HUDEP-2 (cell line): ENCODE data around the gene MPZL3.

Source experiments
- DNase-seq, 76 experiments: peaks; one replicate each; lab custom pipeline; 2025; ENCODE audit not compliant: unreplicated experiment in 76 of 76; lab: John Stamatoyannopoulos, UW

MPZL3 gene

GRCh38 chr11:118233850-118234249 is 18.3 kb downstream of the MPZL3 start:
- no peak for DNase-seq

DNA sequence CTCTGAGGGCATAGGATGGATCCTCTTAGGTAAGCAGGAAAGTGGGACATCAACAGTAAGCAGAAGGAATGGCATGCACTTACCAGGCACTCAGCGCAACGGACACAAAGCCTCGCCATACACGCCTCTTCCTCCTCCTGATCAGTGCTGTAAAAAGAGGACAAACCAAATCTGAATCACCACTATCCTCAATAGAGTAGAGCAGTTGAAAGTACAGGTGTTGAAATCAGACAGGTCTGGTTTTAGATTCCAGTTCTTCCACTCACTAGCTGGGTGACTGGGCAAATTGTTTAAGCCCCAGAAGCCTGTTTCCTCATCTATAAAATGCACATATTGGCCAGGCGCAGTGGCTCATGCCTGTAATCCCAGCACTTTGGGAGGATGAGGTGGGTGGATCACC is 18.8 kb downstream of the MPZL3 start:
- DNase-seq: no peak

GRCh38 chr11:118232659-118233058 is 19.5 kb downstream of the MPZL3 start:
- DNase-seq: no peak

- no peak for DNase-seq
Measured at GRCh38 chr11:118231461-118231860, 20.7 kb downstream of the MPZL3 start.

DNA sequence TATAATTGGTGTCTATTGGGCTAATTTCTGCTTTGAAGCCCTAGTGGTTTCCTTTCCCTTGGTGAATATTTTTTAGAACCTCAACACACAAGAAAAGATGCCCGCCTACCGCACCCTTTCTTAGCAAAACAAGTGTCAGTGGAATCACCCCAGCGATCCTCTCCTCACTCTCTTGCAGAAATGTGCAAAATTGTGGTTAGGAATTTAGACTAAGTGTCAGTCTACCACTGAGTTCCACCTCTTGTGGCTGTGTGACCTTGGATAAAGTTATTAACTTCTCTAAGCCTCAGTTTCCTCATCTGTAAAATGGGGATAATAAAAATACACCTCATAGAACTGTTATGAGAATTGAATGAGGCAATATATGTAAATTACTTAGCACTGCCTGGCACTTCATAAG is 22.1 kb downstream of the MPZL3 start:
- no peak for DNase-seq

GRCh38 chr11:118229274-118229847 is 22.8 kb downstream of the MPZL3 start:
- DNase-seq: no peak

GRCh38 chr11:118227865-118228785 is 24.0 kb downstream of the MPZL3 start:
- no peak for DNase-seq

GRCh38 chr11:118226781-118227180 is 25.4 kb downstream of the MPZL3 start:
- no peak for DNase-seq

DNA sequence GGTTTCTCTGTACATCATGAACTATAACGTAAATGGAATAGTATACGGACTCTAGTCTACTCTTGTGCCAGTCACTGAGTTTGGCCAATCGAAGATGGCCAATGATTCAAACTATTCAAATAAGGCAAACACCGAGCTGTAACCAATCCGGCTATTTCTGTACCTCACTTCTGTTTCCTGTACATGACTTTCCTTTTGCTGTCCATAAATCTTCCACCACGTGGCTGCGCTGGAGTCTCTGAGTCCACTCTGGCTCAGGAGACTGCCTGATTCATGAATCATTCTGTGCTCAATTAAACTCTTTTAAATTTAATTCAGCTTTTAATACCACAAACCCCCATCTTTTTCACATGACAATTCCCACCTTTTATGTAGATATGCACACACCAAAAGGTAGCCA is 25.9 kb downstream of the MPZL3 start:
- peak in 1 of 76 experiments; percentile 4 for DNase-seq

- DNase-seq: no peak
Measured at GRCh38 chr11:118224511-118225188, 27.5 kb downstream of the MPZL3 start, which contains the start of gene JAML. JAML (minus strand) TSS chr11:118225011; CDS start chr11:118214866, 10,145 bp downstream.

DNA sequence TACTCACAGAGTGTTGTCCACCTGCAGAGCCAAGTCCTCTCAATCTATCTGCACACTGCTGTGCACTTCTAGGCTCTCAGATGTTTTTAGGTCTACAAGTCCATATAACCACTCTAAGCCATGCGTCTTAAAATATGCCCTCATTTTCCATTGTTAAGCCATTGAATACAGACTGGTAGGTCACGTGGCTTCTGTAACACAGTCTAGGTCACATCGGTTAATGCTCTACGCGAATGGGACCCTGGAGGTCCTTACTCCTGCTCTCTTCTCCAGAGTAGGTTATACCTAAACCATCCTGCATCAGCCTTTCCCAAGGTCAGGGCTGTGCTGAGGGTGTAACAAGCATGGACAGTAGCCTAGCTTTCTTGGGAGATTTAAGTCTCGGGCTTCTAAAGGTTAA is 28.2 kb downstream of the MPZL3 start:
- no peak for DNase-seq

- no peak for DNase-seq
Measured at GRCh38 chr11:118223570-118223969, 28.6 kb downstream of the MPZL3 start.

- no peak for DNase-seq
Measured at GRCh38 chr11:118222437-118222836, 29.7 kb downstream of the MPZL3 start.

GRCh38 chr11:118221419-118221818 is 30.7 kb downstream of the MPZL3 start:
- no peak for DNase-seq

DNA sequence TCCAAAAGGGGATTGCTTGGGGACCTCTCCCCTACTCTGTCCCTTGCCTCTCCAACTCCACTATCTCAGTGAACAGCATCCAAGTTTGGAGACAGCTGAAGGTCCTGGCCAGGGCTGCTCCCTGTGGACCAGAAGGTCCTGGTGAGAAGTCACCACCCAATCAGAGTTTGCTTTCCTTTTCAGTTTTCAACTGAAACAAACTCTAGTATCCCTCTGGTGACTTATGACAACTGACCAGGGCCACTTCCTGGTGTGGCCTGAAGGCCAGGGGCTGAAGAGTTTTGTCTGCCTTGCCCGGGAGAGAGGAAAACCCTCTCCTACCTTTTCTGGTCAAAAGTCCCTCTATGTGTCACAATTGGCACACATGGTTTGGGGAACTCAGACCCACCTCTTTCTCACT is 32.4 kb downstream of the MPZL3 start:
- no peak for DNase-seq

GRCh38 chr11:118219244-118219643 is 32.9 kb downstream of the MPZL3 start:
- no peak for DNase-seq

- no peak for DNase-seq
Measured at GRCh38 chr11:118217575-118217974, 34.6 kb downstream of the MPZL3 start.

DNA sequence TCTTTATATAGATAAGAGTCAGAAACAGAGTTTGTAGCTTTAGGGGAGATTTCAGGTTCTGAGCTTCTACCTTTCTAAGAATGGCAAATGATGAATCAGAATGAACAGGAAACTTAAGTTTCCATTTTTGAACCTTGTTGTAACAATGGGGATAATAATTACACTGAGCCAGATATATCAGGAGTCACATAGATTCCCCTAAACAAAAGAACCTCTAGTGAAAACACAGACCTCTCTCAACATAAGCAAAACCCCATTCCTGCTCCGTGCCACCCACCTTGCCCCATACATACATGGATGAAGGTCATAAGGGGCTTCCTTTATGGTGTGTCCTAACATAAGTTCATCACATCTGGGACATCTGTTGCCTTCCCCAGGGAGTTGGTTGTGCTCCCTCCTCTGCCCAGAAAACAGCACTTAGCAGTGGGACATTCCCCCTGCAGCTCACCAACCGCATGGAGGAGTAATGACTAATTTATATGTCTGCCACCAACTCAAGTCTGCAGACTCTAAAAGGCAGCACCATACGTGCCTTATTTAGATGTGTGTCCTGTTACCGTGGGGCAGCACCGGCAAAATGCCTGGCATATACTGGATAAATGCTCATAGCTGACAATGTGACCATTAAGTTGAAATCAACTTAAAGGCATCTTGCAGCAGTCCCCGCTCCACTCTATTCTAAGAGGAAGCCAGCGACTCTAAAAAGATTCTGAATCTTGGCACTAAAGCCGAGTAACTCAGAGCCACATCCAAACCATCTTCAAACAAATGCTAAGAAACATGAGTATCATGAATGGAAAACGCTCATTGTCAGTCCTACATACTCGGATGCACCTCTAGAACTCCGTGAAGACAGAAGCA is 35.3 kb downstream of the MPZL3 start:
- DNase-seq: no peak

DNA sequence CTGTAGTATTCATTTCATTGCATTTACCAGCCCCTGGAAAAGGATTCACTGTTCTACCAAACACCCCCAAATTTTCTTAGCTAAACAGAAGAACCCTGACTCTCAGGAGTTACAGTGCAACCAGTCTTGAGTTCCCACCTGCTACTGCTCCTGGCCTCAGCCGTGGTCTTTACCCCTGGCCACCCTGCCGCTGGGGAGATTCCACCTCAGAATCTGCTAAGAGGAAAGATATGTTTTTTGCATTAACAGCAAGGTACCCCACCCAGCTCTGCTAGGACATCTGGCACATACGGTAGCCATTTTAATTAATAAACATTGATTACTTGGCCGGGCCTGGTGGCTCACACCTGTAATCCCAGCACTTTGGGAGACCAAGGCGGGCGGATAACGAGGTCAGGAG is 36.4 kb downstream of the MPZL3 start:
- no peak for DNase-seq

DNA sequence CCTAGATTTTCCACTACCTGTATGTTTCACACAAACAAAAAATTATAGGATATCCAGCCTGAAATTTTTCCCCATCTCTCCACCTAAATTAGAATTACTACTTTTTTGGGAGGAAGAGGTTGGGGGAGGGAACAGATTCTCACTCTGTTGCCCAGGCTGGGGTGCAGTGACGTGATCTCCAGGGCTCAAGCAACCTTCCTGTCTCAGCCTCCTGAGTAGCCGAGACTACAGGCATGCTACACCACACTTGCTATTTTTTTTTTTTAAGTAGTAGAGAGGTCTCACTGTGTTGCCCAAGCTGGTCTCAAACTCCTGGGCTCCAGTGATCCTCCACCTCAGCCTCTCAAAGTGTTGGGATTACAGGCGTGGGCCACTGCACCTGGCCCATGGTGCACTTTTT is 36.9 kb downstream of the MPZL3 start:
- DNase-seq: no peak
